HAP-1 (cell line): ENCODE data around the gene EFCAB6.

Experiments used
- DNase-seq, 2 experiments: peaks; one replicate each; pipeline ENCODE4 v3.0.0-alpha.2; 2016 to 2020; ENCODE audit warnings: low spot score in 2 of 2
- H3K27me3 ChIP-seq: fragments of 250-450 bp; sonication (Bioruptor Pico); 2 replicates; pipeline ENCODE4 v1.5.1; 2020; ENCODE audit warnings: low read depth, mild to moderate bottlenecking, moderate library complexity
- H3K36me3 ChIP-seq: fragments of 250-450 bp; sonication (Bioruptor Pico); replicated peaks from 2 replicates; pipeline ENCODE4 v1.5.1; 2020; ENCODE audit warnings: mild to moderate bottlenecking
- H3K4me1 ChIP-seq: fragments of 250-450 bp; sonication (Bioruptor Pico); 2 replicates; pipeline ENCODE4 v1.5.1; 2020; ENCODE audit warnings: mild to moderate bottlenecking
- H3K4me3 ChIP-seq: fragments of 250-450 bp; sonication (Bioruptor Pico); 2 replicates; pipeline ENCODE4 v1.5.1; 2020; ENCODE audit warnings: mild to moderate bottlenecking, moderate library complexity
- H3K9me3 ChIP-seq: fragments of 250-450 bp; sonication (Bioruptor Pico); 2 replicates; pipeline ENCODE4 v1.5.1; 2020; ENCODE audit warnings: mild to moderate bottlenecking, moderate library complexity
- in situ Hi-C: fragments of 300-500 bp; cut with MboI; formaldehyde crosslinking; loops from 3 replicates; pipeline ENCODE4 v1.14.3; 2020; ENCODE audit warnings: low sequenced_read_pairs, inconsistent platforms, mixed read lengths

The EFCAB6 gene

GRCh38 chr22:43507235-43507634 is 304.9 kb downstream of the EFCAB6 start:
- Histone ChIP-seq H3K4me3 (no peak overlapping the region), H3K36me3 (no peaks in the 10 kb centered on the region), H3K9me3 (no peaks in the 10 kb centered on the region; the same call in 1 of the 2 replicates), H3K4me1 (no peaks in the 10 kb centered on the region), H3K27me3 (no peaks in the 10 kb centered on the region)
- DNase-seq: no peak
- in situ Hi-C loops: no loop called here

GRCh38 chr22:43506487-43506886 is 305.6 kb downstream of the EFCAB6 start:
- in situ Hi-C loops: no loop called here
- H3K36me3 ChIP-seq: no peaks in the 10 kb centered on the region
- no peaks in the 10 kb centered on the region; the same call in 1 of the 2 replicates for H3K9me3 ChIP-seq
- H3K4me3 ChIP-seq: no peak overlapping the region
- no peaks in the 10 kb centered on the region for H3K4me1 ChIP-seq
- no peaks in the 10 kb centered on the region for H3K27me3 ChIP-seq
- no peak for DNase-seq

GRCh38 chr22:43505896-43506295 is 306.2 kb downstream of the EFCAB6 start:
- no peak for DNase-seq
- Histone ChIP-seq H3K27me3 (no peaks in the 10 kb centered on the region), H3K9me3 (no peaks in the 10 kb centered on the region; the same call in 1 of the 2 replicates), H3K4me3 (no peak overlapping the region), H3K4me1 (no peaks in the 10 kb centered on the region), H3K36me3 (no peaks in the 10 kb centered on the region)
- in situ Hi-C loops: no loop called here

- in situ Hi-C loops: no loop called here
- Histone ChIP-seq H3K36me3 (no peaks in the 10 kb centered on the region), H3K4me3 (no peak overlapping the region), H3K4me1 (no peaks in the 10 kb centered on the region), H3K9me3 (no peaks in the 10 kb centered on the region; the same call in 1 of the 2 replicates), H3K27me3 (no peaks in the 10 kb centered on the region)
- DNase-seq: no peak
Observed at GRCh38 chr22:43505423-43505822, 306.7 kb downstream of the EFCAB6 start.

GRCh38 chr22:43504666-43505261 is 307.3 kb downstream of the EFCAB6 start:
- Histone ChIP-seq H3K36me3 (no peaks in the 10 kb centered on the region), H3K4me1 (no peaks in the 10 kb centered on the region), H3K9me3 (no peaks in the 10 kb centered on the region; the same call in 1 of the 2 replicates), H3K27me3 (no peaks in the 10 kb centered on the region), H3K4me3 (no peak overlapping the region)
- in situ Hi-C loops: no loop called here
- no peak for DNase-seq

- DNase-seq: no peak
- H3K36me3 ChIP-seq: no peaks in the 10 kb centered on the region
- no peaks in the 10 kb centered on the region for H3K27me3 ChIP-seq
- no peaks in the 10 kb centered on the region for H3K4me1 ChIP-seq
- H3K9me3 ChIP-seq: no peaks in the 10 kb centered on the region; the same call in 1 of the 2 replicates
- in situ Hi-C loops: no loop called here
- no peak overlapping the region for H3K4me3 ChIP-seq
Observed at GRCh38 chr22:43504068-43504467, 308.0 kb downstream of the EFCAB6 start.

- Histone ChIP-seq H3K9me3 (no peaks in the 10 kb centered on the region; the same call in 1 of the 2 replicates), H3K27me3 (no peaks in the 10 kb centered on the region), H3K4me3 (no peak overlapping the region), H3K4me1 (no peaks in the 10 kb centered on the region), H3K36me3 (no peaks in the 10 kb centered on the region)
- in situ Hi-C loops: no loop called here
- no peak for DNase-seq
Observed at GRCh38 chr22:43502306-43502874, 309.7 kb downstream of the EFCAB6 start.

- in situ Hi-C loops: no loop called here
- Histone ChIP-seq H3K27me3 (no peaks in the 10 kb centered on the region), H3K36me3 (no peaks in the 10 kb centered on the region), H3K4me3 (no peak overlapping the region), H3K9me3 (no peaks in the 10 kb centered on the region; the same call in 1 of the 2 replicates), H3K4me1 (no peaks in the 10 kb centered on the region)
- DNase-seq: no peak
Observed at GRCh38 chr22:43501878-43502277, 310.2 kb downstream of the EFCAB6 start.

GRCh38 chr22:43500792-43501785 is 311.0 kb downstream of the EFCAB6 start:
- in situ Hi-C loops: no loop called here
- H3K9me3 ChIP-seq: no peaks in the 10 kb centered on the region; the same call in 1 of the 2 replicates
- DNase-seq: no peak
- no peak overlapping the region for H3K4me3 ChIP-seq
- no peaks in the 10 kb centered on the region for H3K4me1 ChIP-seq
- H3K27me3 ChIP-seq: no peaks in the 10 kb centered on the region
- H3K36me3 ChIP-seq: no peaks in the 10 kb centered on the region

GRCh38 chr22:43498856-43499253 is 313.2 kb downstream of the EFCAB6 start:
- in situ Hi-C loops: no loop called here
- Histone ChIP-seq H3K27me3 (no peaks in the 10 kb centered on the region), H3K4me1 (no peaks in the 10 kb centered on the region), H3K4me3 (no peak overlapping the region), H3K36me3 (no peaks in the 10 kb centered on the region), H3K9me3 (no peaks in the 10 kb centered on the region; the same call in 1 of the 2 replicates)
- DNase-seq: no peak

- Histone ChIP-seq H3K36me3 (no peaks in the 10 kb centered on the region), H3K9me3 (no peaks in the 10 kb centered on the region), H3K27me3 (no peaks in the 10 kb centered on the region), H3K4me3 (no peak overlapping the region), H3K4me1 (no peaks in the 10 kb centered on the region)
- in situ Hi-C loops: no loop called here
- no peak for DNase-seq
Observed at GRCh38 chr22:43497956-43498855, 313.9 kb downstream of the EFCAB6 start.

- Histone ChIP-seq H3K4me1 (no peaks in the 10 kb centered on the region), H3K27me3 (no peaks in the 10 kb centered on the region), H3K4me3 (no peak overlapping the region), H3K36me3 (no peaks in the 10 kb centered on the region), H3K9me3 (no peaks in the 10 kb centered on the region)
- DNase-seq: no peak
- in situ Hi-C loops: no loop called here
Observed at GRCh38 chr22:43493297-43493696, 318.8 kb downstream of the EFCAB6 start.

- in situ Hi-C loops: no loop called here
- H3K27me3 ChIP-seq: 0 out of 2 replicates have a peak, but pooled peaks cover 4% of the 10 kb centered on the region
- H3K9me3 ChIP-seq: no peaks in the 10 kb centered on the region
Observed at GRCh38 chr22:43491737-43492136, 320.4 kb downstream of the EFCAB6 start.

More at GRCh38 chr22:43491737-43492136, 320.4 kb downstream of the EFCAB6 start:
- Histone ChIP-seq H3K4me3 (no peak overlapping the region), H3K36me3 (no peaks in the 10 kb centered on the region), H3K4me1 (no peaks in the 10 kb centered on the region)
- DNase-seq: no peak
